Trophoblast cell (in vitro differentiated cells and primary cell): Measurements from ENCODE around the gene CCNJ.

Experiments
- DNase-seq, 2 donors: peaks; one replicate each; pipeline ENCODE4 v3.0.0-alpha.2; 2016
- H2AFZ ChIP-seq: 2 replicates; pipeline ENCODE4 v1.6.1; 2013; ENCODE audit warnings: low read length, moderate library complexity, mild to moderate bottlenecking; ENCODE audit not compliant: insufficient read depth, poor library complexity
- H2AK5ac ChIP-seq: 2 replicates; pipeline ENCODE4 v1.6.1; 2013; ENCODE audit warnings: mild to moderate bottlenecking, low read length
- H2BK120ac ChIP-seq: 2 replicates; pipeline ENCODE4 v1.6.1; 2013; ENCODE audit warnings: low read length, mild to moderate bottlenecking, moderate library complexity; ENCODE audit not compliant: insufficient read depth, poor library complexity
- H2BK12ac ChIP-seq: 2 replicates; pipeline ENCODE4 v1.6.1; 2013; ENCODE audit warnings: mild to moderate bottlenecking, low read length, moderate library complexity
- H2BK5ac ChIP-seq: 2 replicates; pipeline ENCODE4 v1.6.1; 2013; ENCODE audit warnings: low read length, low read depth, moderate library complexity, mild to moderate bottlenecking; ENCODE audit not compliant: poor library complexity
- H3K14ac ChIP-seq: 2 replicates; pipeline ENCODE4 v1.6.1; 2013; ENCODE audit warnings: mild to moderate bottlenecking, low read length
- H3K18ac ChIP-seq: 2 replicates; pipeline ENCODE4 v1.6.1; 2013; ENCODE audit warnings: mild to moderate bottlenecking, low read length
- H3K23ac ChIP-seq: 2 replicates; pipeline ENCODE4 v1.6.1; 2013; ENCODE audit warnings: low read length
- H3K27ac ChIP-seq: 2 replicates; pipeline ENCODE4 v1.5.1; 2013; ENCODE audit warnings: low read depth, mild to moderate bottlenecking, inconsistent platforms, low read length, moderate library complexity
- H3K27me3 ChIP-seq: 2 replicates; pipeline ENCODE4 v1.6.1; 2013; ENCODE audit warnings: inconsistent platforms, mild to moderate bottlenecking, low read length, moderate library complexity; ENCODE audit not compliant: insufficient read depth
- H3K36me3 ChIP-seq, 2 experiments: 1 replicate in 1 of 2; 2 replicates in 1 of 2; pipeline ENCODE4 v1.6.1; 2013; ENCODE audit warnings: low read length in 2 of 2, mild to moderate bottlenecking in 2 of 2, moderate library complexity in 1 of 2; ENCODE audit not compliant: insufficient read depth in 2 of 2, control insufficient read depth in 1 of 2
- H3K4ac ChIP-seq: 2 replicates; pipeline ENCODE4 v1.6.1; 2013; ENCODE audit warnings: low read depth, mild to moderate bottlenecking, low read length, moderate library complexity
- H3K4me1 ChIP-seq, 2 experiments: 1 replicate in 1 of 2; 2 replicates in 1 of 2; pipeline ENCODE4 v1.6.1; 2013; ENCODE audit warnings: low read length in 2 of 2, mild to moderate bottlenecking in 2 of 2, moderate library complexity in 1 of 2; ENCODE audit not compliant: insufficient read depth in 2 of 2, control insufficient read depth in 1 of 2
- H3K4me2 ChIP-seq: 2 replicates; pipeline ENCODE4 v1.6.1; 2013; ENCODE audit warnings: inconsistent platforms, mild to moderate bottlenecking, low read length, moderate library complexity
- H3K4me3 ChIP-seq: 2 replicates; pipeline ENCODE4 v1.5.1; 2013; ENCODE audit warnings: mild to moderate bottlenecking, low read depth, low read length, inconsistent platforms
- H3K79me1 ChIP-seq: one replicate; pipeline ENCODE4 v1.6.1; 2013; ENCODE audit warnings: low read length
- H3K79me2 ChIP-seq: 2 replicates; pipeline ENCODE4 v1.6.1; 2013; ENCODE audit warnings: low read length, mild to moderate bottlenecking; ENCODE audit not compliant: control insufficient read depth, insufficient read depth, poor library complexity
- H3K9ac ChIP-seq: 2 replicates; pipeline ENCODE4 v1.6.1; 2013; ENCODE audit warnings: mild to moderate bottlenecking, low read length
- H3K9me3 ChIP-seq: 2 replicates; pipeline ENCODE4 v1.6.1; 2013; ENCODE audit warnings: low read depth, mild to moderate bottlenecking, control low read depth, inconsistent platforms, low read length; ENCODE audit not compliant: insufficient read depth
- H4K12ac ChIP-seq: 2 replicates; pipeline ENCODE4 v1.6.1; 2013; ENCODE audit warnings: low read depth, mild to moderate bottlenecking, low read length, moderate library complexity
- H4K8ac ChIP-seq: 2 replicates; pipeline ENCODE4 v1.6.1; 2013; ENCODE audit warnings: low read depth, mild to moderate bottlenecking, low read length, moderate library complexity
- H4K91ac ChIP-seq: one replicate; pipeline ENCODE4 v1.6.1; 2013; ENCODE audit warnings: low read depth, mild to moderate bottlenecking, low read length, moderate library complexity
- WGBS: extraction: QIAGEN DNeasy Blood & Tissue Kit; methylation state at CpG from one replicate; pipeline ENCODE4 v1.1.7; 2013; ENCODE audit warnings: missing lambda C conversion rate; ENCODE audit not compliant: insufficient read length, insufficient coverage; ENCODE audit errors: extremely low coverage; 5-methylcytosine and 5-hydroxymethylcytosine counted together

Gene CCNJ

GRCh38 chr10:96092999-96093767 lies 49.8 kb downstream of the CCNJ start:
- H3K18ac ChIP-seq: no peak overlapping the region
- H3K9me3 ChIP-seq: peaks cover 8% of the 10 kb centered on the region
- H3K4me1 ChIP-seq: no peaks in the 10 kb centered on the region
- no peak overlapping the region for H3K4me2 ChIP-seq
- H2BK5ac ChIP-seq: no peak overlapping the region
- no peak overlapping the region for H4K12ac ChIP-seq
- H3K79me1 ChIP-seq: peaks cover 5% of the 10 kb centered on the region
- no peaks in the 10 kb centered on the region for H3K36me3 ChIP-seq
- H2AFZ ChIP-seq: no peak overlapping the region
- no peak overlapping the region for H3K4me3 ChIP-seq
- H3K4ac ChIP-seq: no peak overlapping the region
- no peak overlapping the region for H4K8ac ChIP-seq
- no peaks in the 10 kb centered on the region for H3K27me3 ChIP-seq
- no peak overlapping the region for H3K23ac ChIP-seq
- DNase-seq: no peak
- H2BK120ac ChIP-seq: no peak overlapping the region
- no peak overlapping the region for H2AK5ac ChIP-seq
- H4K91ac ChIP-seq: no peak overlapping the region
- no CpG with 5 or more reads among the region's 8 CpGs for WGBS
- H3K79me2 ChIP-seq: peaks cover 2% of the 10 kb centered on the region
- no peak overlapping the region for H2BK12ac ChIP-seq
- no peak overlapping the region for H3K9ac ChIP-seq
- no peak overlapping the region for H3K14ac ChIP-seq
- H3K27ac ChIP-seq: no peak overlapping the region

GRCh38 chr10:96093948-96094347 lies 50.6 kb downstream of the CCNJ start:
- H3K27ac ChIP-seq: no peak overlapping the region
- WGBS: no CpG with 5 or more reads among the region's 2 CpGs
- H2BK12ac ChIP-seq: no peak overlapping the region
- H2AFZ ChIP-seq: no peak overlapping the region
- H2BK120ac ChIP-seq: no peak overlapping the region
- H3K4me3 ChIP-seq: no peak overlapping the region
- H3K4ac ChIP-seq: no peak overlapping the region
- H3K4me2 ChIP-seq: no peak overlapping the region
- H3K18ac ChIP-seq: no peak overlapping the region
- H4K8ac ChIP-seq: no peak overlapping the region
- H3K27me3 ChIP-seq: no peaks in the 10 kb centered on the region
- no peak overlapping the region for H2AK5ac ChIP-seq
- H3K79me2 ChIP-seq: peaks cover 2% of the 10 kb centered on the region
- no peaks in the 10 kb centered on the region for H3K36me3 ChIP-seq
- peaks cover 5% of the 10 kb centered on the region for H3K79me1 ChIP-seq
- DNase-seq: no peak
- peaks cover 8% of the 10 kb centered on the region for H3K9me3 ChIP-seq
- no peak overlapping the region for H2BK5ac ChIP-seq
- H4K12ac ChIP-seq: no peak overlapping the region
- H3K14ac ChIP-seq: no peak overlapping the region
- H3K9ac ChIP-seq: no peak overlapping the region
- H3K23ac ChIP-seq: no peak overlapping the region
- H3K4me1 ChIP-seq: no peaks in the 10 kb centered on the region
- no peak overlapping the region for H4K91ac ChIP-seq

DNA sequence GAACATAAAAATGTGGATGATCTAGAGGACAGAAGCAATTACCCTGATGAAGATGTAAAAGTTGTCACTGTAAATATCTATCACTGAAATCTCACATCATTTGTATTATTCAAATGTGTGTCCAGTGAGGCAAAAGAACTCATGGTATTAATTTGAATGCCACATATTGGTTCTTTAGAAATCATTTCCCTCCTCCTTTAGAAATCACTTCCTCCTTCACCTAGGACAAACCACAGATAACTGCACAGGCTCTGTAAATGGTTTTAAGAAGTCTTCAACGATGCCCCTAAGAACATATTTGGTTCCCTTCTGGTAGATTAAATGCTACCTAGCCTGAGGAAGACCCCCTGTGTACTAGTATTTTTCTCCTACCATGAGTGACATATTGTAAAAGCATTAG lies 53.6 kb downstream of the CCNJ start:
- no peak overlapping the region for H3K9ac ChIP-seq
- H4K12ac ChIP-seq: no peak overlapping the region
- no peak overlapping the region for H3K23ac ChIP-seq
- no peak overlapping the region for H3K14ac ChIP-seq
- H3K4me2 ChIP-seq: no peak overlapping the region
- DNase-seq: no peak
- H3K27ac ChIP-seq: no peak overlapping the region
- no peaks in the 10 kb centered on the region for H3K27me3 ChIP-seq
- no peaks in the 10 kb centered on the region for H3K79me1 ChIP-seq
- no peak overlapping the region for H3K4ac ChIP-seq
- H2BK12ac ChIP-seq: no peak overlapping the region
- no peak overlapping the region for H2BK120ac ChIP-seq
- H2AK5ac ChIP-seq: no peak overlapping the region
- H2BK5ac ChIP-seq: no peak overlapping the region
- no peak overlapping the region for H4K8ac ChIP-seq
- no peak overlapping the region for H2AFZ ChIP-seq
- no peak overlapping the region for H4K91ac ChIP-seq
- H3K4me3 ChIP-seq: no peak overlapping the region
- H3K79me2 ChIP-seq: no peaks in the 10 kb centered on the region
- H3K9me3 ChIP-seq: peaks cover 2% of the 10 kb centered on the region
- no peaks in the 10 kb centered on the region for H3K4me1 ChIP-seq
- H3K36me3 ChIP-seq: no peaks in the 10 kb centered on the region
- WGBS: no CpG with 5 or more reads among the region's 1 CpG
- H3K18ac ChIP-seq: no peak overlapping the region

- no CpG with 5 or more reads among the region's 3 CpGs for WGBS
- H3K79me2 ChIP-seq: no peaks in the 10 kb centered on the region
- no peak overlapping the region for H3K27ac ChIP-seq
- no peak overlapping the region for H3K4me2 ChIP-seq
- H2BK5ac ChIP-seq: no peak overlapping the region
- no peak overlapping the region for H3K14ac ChIP-seq
- no peak for DNase-seq
- H3K36me3 ChIP-seq: no peaks in the 10 kb centered on the region
- no peaks in the 10 kb centered on the region for H3K27me3 ChIP-seq
- H4K12ac ChIP-seq: no peak overlapping the region
- no peak overlapping the region for H3K23ac ChIP-seq
- no peak overlapping the region for H3K4ac ChIP-seq
- no peak overlapping the region for H3K4me3 ChIP-seq
- no peak overlapping the region for H2BK12ac ChIP-seq
- H2BK120ac ChIP-seq: no peak overlapping the region
- no peaks in the 10 kb centered on the region for H3K4me1 ChIP-seq
- no peak overlapping the region for H3K18ac ChIP-seq
- no peak overlapping the region for H3K9ac ChIP-seq
- H4K8ac ChIP-seq: no peak overlapping the region
- no peaks in the 10 kb centered on the region for H3K9me3 ChIP-seq
- H4K91ac ChIP-seq: no peak overlapping the region
- no peaks in the 10 kb centered on the region for H3K79me1 ChIP-seq
- H2AK5ac ChIP-seq: no peak overlapping the region
- no peak overlapping the region for H2AFZ ChIP-seq
Measured at GRCh38 chr10:96097865-96098264, 54.5 kb downstream of the CCNJ start.
